Stimulated activated CD4-positive, alpha-beta T cell treated with anti-CD3 and anti-CD28 coated beads, TNF-alpha, amount 100 ng/mL, for 1 hour (primary cell): ENCODE results near the gene ZCWPW2.

Source experiments
- DNase-seq, 3 donors: peaks; one replicate each; pipeline ENCODE4 v3.0.0-alpha.2; 2020; ENCODE audit warnings: low read depth in 3 of 3, low spot score in 1 of 3

ZCWPW2 gene

GRCh38 chr3:28574036-28574435, 225.5 kb downstream of the ZCWPW2 start:
- no peak for DNase-seq

DNA sequence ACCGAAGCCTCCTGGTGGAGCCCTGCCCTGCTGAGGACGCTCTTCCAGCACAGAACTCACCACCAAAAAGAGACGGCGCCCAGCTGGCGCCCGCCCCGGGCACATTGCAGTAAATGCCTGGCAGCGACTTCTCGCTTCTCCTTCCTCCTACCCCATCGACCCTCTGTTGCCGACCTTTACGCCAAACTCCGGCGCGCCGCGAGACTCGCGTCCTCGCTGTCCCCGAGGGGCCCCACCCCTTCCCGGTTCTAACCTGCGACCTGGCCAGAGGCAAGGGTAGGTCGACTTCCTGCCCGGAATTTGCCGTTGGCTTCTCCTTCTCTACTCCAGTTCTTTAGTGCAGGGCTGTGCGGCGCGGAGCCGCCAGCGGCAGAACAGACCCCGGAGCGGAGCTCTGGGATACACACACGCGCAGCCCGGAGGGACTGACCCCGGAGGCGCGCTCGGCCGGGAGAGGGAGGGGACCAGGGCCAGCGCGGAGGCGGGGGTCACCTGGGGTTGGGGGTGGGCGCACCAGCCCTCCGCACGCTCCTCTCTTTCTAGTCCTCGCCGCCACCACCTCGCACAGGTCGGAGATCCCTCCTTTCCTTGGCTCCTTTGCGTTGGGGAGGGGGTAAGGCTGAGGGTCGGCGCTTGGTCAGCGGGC, 226.7 kb downstream of the ZCWPW2 start:
- DNase-seq = no peak
